ENCODE measurements around the gene AMTN. TPM values are rescaled to one million over a fixed set of nuclear protein-coding genes. Genes with fewer than 3 reads are reported as not detected.

The AMTN gene
- total RNA-seq, 1 donor from 2014 or later: not detected

- ATAC-seq (no peak), DNase-seq (ENCODE audit: missing footprints) (no peak)
- intact Hi-C loops (cut with DNase I): loop anchor here (5.0 kb wide), 1 partner anchor 870 kb away; no protein-coding TSS in a partner anchor
Measured at GRCh38 chr4:70556856-70557255, 38.5 kb downstream of the AMTN start.

DNA sequence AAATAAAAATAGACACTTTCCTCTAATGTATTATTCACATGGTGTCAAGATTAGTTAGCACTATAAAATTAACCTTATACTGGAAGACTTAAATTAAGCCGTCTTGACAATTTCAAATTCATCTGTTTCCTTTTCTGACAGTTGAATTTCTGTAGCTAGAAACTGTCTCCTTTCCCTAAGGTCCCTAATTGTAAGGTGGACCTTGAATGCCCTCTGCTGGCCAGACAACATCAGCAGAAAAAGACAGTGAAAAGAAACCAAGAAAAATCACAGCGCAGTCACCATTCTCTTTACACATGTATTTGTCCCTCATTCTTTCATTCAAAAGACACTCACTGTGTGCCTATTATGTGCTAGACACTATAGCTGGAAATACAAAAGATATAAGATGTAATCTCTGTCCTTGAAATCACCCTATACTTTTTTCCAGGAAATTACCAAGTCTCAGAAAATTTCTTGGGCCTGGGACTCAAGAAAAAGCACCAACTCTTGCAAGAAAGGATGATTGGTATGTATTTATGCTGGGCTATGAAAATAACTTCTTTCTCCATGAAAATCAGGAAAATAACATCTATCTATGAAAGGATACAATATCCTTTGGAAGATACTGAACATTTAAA is 41.0 kb downstream of the AMTN start:
- DNase-seq (ENCODE audit: missing footprints) (no peak), ATAC-seq (no peak)
- intact Hi-C loops (cut with DNase I): loop anchor here (5.0 kb wide), 1 partner anchor 872 kb away; no protein-coding TSS in a partner anchor

DNA sequence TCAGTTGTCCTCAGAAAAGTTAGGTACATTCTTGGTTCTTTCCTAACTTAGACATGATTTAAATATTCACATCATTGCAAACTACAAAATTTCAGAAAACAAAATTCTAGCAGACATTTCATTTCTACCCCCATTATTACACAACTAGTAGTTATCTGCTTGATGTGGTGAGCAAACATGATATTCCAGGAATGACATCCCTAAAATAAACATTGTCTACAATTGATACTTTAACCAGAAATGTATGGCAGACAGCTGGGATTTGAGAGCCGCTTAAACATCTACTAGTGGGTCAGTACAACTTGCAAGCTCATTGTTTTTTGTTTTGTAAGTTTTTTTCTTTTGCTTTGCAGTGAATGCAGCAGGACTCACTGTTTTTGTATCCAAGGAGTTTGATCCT is 41.6 kb downstream of the AMTN start:
- no peak for DNase-seq (ENCODE audit: missing footprints)

DNA sequence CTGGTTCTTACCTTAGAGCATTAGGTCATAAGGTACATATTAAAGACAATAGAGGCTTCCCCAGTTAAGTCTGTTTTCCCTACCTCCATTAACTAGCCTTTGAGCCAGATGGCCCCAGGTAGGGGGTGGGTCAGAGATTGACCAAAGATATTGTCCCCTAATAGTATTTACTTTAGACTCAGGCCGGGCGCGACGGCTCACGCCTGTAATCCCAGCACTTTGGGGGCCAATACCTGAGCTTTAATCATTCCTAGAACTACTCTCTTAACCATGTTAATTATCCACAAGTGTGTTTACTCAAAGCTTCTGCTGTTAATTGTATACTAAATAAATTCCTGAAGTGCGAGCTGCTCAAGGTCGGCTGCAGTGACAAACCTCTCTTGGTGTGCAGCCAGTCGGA is 45.7 kb downstream of the AMTN start:
- intact Hi-C loops (cut with DNase I): no loop called here
- DNase-seq (ENCODE audit: missing footprints) (no peak), ATAC-seq (no peak)

More for the DNA sequence above, 41.6 kb downstream of the AMTN start:
- intact Hi-C loops (cut with DNase I): loop anchor here (5.0 kb wide), 1 partner anchor 873 kb away; no protein-coding TSS in a partner anchor
- ATAC-seq: no peak

- intact Hi-C loops (cut with DNase I): no loop called here
Measured at GRCh38 chr4:70570796-70571195, 52.4 kb downstream of the AMTN start.

GRCh38 chr4:70571772-70572171 is 53.4 kb downstream of the AMTN start:
- intact Hi-C loops (cut with DNase I): no loop called here
- ATAC-seq: no peak
- no peak for DNase-seq (ENCODE audit: missing footprints)

More at GRCh38 chr4:70570796-70571195, 52.4 kb downstream of the AMTN start:
- DNase-seq (ENCODE audit: missing footprints): no peak
- no peak for ATAC-seq

DNA sequence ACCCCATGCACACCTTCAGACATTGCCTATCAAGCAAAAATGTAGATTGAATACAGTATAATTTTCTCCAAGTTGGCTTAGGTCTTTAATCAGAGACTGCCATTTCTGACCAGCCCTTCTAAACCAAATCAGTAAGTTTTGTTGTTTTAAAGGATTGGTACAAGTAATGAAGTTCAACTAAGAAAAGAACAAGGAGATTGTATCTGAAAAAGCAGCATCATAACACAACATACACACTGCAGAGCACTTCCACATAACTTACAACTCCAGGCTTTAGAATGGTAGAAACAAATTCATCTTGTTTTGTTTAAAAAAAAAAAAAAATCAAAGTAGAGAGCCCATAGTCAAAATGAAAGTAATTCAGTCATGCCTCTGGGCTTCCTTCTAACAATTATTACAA is 57.6 kb downstream of the AMTN start:
- ATAC-seq (no peak), DNase-seq (ENCODE audit: missing footprints) (no peak)
- intact Hi-C loops (cut with DNase I): no loop called here

DNA sequence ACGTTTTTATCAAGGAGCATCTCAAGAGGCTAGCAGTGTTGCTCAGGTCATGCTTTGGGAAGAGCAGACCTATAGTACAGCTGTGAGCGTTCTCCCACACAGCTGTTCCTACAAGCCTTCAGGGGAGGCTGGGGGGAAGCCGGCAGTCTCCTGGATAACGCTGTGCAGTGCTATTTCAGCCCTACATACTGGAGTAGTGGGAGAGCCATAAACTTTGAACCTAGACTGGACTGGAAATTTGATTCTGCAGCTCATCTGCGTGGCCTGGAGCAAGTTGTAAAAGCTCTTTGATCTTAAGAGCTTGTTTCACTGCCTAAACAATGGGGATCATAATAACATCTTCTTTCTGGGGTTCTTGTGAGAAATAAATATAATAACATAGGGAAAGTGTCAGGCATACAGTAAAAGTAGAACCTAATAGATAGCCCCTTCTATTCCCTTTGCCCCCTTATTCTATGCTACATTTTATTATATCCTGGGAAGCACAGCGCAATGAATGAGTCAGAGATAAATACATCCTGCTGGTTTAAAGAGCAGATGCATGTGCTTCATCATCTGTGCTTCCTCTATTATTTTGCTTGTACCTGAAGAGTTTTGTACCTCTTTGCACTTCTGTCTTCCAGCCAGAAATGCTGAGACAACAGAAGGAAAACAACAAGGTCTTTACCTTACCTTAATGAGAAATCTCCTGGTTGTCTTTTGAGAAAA is 59.0 kb downstream of the AMTN start:
- ATAC-seq (no peak), DNase-seq (ENCODE audit: missing footprints) (no peak)
- intact Hi-C loops (cut with DNase I): no loop called here

DNA sequence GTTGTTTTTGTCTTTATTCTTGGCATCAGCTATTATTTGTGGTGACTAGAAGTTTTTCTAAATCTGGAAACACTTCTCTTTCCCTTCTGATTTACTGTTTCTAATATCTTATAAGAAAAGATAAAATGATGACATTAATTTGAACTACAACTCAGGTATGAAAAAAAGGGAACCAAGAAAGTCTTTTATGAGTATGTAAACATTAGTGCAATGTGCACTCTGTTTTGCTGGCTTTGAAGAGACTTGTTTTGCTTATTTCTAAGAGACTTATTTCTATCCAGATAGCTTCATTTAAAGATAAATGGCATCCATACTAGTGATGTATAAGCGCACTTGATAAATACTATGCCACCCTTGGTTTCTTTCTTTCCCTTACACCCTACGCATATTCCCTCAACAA is 63.6 kb downstream of the AMTN start:
- DNase-seq (ENCODE audit: missing footprints): no peak
- ATAC-seq: no peak

More for the DNA sequence above, 63.6 kb downstream of the AMTN start:
- intact Hi-C loops (cut with DNase I): no loop called here

Other genes with a start within 250 kb of the AMTN start
- gene CABS1, start 183.6 kb upstream of the AMTN start, total RNA-seq: not detected
- not detected for gene SMR3A, start 157.8 kb upstream of the AMTN start, total RNA-seq
- not detected for gene SMR3B, start 135.4 kb upstream of the AMTN start, total RNA-seq
- not detected for gene OPRPN, start 120.6 kb upstream of the AMTN start, total RNA-seq
- not detected for gene MUC7, start 46.4 kb upstream of the AMTN start, total RNA-seq
- not detected for gene AMBN, start 73.7 kb downstream of the AMTN start, total RNA-seq
- 3.5 TPM for gene ENAM, start 110.2 kb downstream of the AMTN start, total RNA-seq
- 6.5 TPM for gene JCHAIN, start 147.9 kb downstream of the AMTN start, total RNA-seq
- gene UTP3, start 170.0 kb downstream of the AMTN start, total RNA-seq: 14.8 TPM
- 23.0 TPM for gene RUFY3, start 203.4 kb downstream of the AMTN start, total RNA-seq